GM19438 (cell line): ENCODE measurements around the gene SCAMP4.

ENCODE experiments used
- ATAC-seq: cut with Tn5 transposase; IDR thresholded peaks from one replicate; pipeline ENCODE4 v1.9.1; 2021; ENCODE audit warnings: low read depth; ENCODE audit not compliant: unreplicated experiment

Gene SCAMP4, protein sequence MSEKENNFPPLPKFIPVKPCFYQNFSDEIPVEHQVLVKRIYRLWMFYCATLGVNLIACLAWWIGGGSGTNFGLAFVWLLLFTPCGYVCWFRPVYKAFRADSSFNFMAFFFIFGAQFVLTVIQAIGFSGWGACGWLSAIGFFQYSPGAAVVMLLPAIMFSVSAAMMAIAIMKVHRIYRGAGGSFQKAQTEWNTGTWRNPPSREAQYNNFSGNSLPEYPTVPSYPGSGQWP

DNA sequence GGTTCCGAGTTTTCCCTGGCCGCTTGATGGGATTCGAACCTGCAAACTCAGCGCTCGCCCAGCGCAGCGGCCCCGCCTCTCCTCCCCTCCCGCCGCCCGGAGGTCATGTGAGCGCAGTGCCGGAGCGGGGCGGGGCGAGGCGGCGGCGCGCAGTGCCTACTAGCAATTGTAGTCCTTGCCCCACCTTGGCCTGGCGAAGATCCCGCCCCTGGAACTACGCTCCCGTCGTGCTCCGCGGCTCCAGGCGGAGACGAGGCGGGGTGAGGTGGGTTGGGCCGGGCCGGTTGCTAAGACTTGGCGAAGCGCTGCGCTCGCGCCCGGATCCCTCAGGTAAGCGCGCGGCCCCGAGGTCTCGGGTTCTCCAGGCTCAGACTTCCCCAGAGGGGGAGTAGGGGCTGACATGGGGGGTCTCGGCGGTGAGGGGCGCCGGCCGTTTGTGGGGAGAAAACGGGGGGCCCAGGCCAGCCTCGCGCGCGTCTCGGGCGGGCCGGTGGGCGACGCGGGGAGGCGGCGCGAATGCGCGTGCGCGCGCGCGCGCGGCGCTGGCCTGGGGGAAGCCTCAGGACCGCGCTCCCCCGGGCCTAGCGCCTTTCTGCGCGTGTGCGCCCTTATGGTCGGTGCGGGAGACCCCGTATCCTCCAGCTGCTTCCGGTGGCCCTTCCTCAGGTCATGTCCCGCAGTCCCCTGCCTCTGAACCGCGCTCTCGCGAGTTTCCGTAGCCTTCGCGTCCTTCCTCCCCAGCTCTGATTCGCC lies at the start of gene SCAMP4, which contains the start of gene ADAT3:
Gene SCAMP4, plus strand, starts transcription at position 290 of the 753 bp plus-strand sequence. CDS start 9,621 bp downstream, outside the sequence.
Gene ADAT3, plus strand, starts transcription at position 290 of the 753 bp plus-strand sequence. CDS start 6,649 bp downstream, outside the sequence.
- peak; percentile 80 for ATAC-seq

DNA sequence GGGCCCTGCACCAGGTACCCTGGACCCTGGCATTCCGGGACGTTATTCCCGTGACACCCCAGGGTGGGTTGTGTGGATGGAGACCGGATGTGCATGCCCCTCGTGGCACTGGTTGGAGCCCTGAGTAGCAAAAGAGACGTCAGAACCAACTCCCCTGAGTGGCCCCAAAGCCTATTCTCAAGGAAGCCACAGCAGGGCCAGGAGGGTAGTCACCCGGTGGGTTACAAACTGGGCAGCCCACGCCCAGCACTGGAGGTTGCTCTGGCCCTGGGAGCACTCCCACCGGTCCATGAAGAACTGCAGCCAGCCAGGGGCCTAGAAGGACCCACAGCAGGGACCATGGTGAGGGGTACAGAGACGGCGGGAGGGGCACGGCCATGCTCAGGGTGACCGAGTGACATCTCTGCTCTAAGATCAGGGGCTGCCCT lies 49.4 kb upstream of the SCAMP4 start:
- no peak for ATAC-seq

DNA sequence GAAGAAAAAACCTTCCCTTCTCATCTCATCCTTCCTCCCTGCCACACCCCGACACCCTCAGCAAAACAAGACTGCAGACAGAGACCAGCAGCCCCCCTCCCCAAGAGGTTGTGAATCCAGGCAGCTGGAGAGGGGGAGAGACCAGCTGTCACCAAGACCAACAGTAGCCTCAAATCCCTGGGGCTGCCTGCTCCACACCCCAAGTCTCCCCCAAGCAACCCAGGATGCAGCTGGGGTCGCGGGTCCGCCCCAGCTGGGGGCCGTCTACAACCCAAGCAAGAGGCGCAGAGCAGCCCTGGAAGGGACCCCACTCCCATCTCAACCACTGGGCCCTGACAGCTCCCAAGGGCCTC lies 48.9 kb upstream of the SCAMP4 start:
- ATAC-seq = no peak

DNA sequence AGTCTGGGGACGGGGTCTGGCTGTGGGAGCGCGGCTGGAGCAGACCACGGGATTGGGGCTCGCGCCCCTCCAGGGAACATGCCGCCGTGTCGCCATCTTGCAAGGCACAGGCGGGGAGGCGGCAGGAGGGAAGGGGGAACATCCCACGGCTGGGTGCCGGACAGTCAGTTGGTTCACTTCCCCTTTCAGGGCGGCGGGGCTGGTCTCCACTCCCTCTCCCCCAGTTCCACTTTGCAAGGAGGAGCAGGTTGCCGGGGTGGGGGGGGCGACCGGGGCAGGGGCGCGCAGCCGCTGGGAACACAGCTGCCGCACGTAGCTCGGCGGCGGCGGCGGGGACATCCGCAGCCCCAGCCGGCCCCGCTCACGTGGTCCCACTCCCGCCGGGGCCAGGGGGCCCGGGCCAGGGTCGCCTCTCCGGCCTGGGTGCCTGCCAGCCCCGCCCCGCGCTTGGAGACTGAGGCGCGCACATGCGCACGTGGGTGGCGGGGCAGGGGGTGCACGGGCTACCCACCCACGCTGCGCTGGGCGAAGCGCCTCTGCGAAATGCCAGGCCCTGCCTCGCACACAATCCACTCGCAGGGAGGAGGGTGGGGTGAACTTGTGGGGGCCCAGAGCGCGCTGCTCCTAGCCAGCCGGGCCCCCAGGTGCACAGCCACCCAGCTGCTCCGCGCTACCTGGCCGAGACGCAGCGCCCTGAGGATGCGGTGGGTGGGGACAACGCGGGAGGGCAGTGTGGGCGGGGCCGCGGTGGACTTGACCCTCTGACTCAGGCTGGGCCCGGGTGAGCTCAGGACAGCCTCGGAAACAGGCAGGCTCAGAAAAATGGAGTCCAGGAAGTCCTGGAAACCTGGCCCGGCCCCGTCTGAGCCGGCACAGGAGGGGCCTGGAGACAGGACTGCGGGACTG lies 48.2 kb upstream of the SCAMP4 start:
- no peak for ATAC-seq

DNA sequence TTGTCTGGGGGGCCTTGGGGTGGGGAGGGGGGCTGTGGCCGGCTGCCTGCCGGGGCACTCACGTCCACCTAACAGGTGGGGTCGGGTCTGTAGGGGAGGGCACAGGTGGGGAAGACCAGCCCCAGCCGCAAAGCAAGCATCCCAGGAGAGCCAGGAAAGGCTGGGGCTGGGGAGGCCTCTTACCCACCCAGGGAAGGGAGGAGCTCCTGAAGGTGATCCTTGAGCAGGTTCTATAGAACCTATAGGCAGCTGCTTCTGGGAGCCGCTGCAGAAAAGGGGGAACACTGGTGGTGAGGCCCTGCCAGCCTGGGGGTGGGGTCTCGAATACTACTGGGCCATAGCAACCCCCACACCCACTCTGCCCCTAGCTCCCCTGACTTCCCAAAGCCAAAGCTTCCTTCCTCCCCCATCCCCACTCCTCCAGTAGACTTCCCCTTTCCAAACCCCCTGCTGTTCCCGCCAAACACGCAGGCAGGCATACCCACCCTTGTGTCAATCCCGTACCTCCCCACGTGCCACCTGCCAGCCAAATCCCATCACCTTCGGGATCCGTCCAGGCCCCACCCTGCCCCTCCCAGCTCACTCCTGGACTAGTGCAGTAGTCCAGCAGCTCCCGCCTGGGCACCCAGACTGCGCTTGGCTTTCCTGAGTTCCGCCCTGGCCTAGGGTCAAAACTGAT lies 47.4 kb upstream of the SCAMP4 start:
- no peak for ATAC-seq

DNA sequence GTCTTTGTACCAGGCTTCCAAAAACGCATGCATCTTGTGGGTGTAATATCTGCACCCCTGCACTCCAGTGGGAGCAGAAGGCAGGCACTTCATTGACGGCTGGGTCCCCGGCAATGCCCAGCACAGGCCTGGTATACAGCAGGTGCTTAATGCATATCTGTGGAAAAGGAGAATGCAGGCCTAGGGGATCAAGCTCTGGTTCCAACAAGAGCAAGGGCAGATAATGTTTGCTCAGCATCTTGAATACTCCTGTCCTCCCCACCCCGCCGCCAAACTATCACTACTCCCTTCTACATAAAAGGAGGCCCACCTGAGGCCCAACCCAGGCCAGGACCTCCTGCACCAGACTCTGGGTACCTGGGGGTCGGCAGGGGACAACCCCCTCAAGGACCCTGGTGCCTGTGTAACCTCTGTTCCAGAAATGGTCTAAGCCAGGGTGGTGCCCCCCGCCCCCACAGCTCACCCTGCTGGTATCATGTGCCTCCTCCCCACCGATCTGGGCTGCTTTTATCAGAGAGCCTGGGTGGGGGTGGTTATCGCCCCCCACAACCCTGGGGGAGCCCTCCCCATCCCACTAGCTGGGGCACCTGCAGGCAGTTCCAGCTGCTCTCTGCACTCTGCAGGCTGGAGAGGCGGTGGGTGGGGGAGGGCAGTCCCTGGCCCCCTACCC lies 46.7 kb upstream of the SCAMP4 start:
- no peak for ATAC-seq

DNA sequence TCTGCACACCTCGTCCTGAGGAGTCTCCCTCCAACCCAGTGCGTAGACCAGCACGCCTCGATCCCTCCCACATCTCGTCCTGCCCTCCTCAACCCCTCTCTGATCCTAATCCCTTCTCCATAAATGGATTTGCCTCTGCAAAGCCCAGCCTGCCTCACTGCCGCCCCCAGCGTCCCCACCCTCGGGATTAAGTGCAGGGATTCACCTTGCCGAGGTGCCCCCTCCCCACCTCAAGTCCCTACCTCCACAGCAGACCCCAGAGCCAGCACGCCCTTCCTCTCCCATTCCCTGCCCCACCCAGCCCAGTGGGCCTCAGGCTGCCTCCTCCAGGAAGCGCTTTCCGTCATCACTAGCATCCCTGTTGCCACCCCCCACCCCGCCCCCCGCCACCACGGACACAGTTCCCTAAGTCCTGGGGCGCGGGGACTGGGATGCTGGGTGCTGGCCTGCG lies 45.8 kb upstream of the SCAMP4 start:
- ATAC-seq = no peak

DNA sequence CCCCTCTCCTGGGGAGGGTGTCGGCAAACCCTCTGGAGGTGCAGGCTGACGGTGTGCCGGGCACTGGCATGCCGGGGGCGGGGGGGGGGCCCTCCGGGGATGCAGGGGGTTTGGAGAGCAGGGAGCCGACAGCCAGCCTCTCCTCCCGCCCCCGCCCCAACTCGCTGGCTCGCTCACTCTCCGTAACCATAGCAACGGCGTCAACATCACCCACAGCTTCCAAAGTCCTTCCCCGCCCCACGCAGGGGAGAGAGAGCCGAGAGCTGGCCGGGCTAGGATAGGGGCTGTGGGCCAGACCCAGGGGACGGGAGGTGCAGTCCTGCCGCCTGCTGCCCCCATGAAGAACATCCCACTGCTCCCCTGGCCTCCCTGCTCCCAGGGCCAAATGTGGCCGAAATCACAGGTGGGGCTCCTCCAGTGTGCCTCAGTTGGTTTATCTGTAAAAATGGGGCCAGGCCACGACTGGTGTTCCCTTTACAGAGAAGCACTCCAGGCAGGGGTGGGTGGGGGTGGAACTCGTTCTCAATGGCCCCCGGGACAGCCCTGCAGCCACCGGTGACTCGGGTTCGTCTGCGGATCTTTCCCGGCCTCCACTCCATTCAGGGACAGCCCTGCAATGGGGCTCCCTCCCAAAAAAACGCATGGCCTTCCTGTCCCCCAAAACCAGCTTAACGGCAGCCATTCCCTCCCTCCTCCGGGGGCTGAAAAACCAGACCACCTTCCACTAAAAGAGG lies 45.0 kb upstream of the SCAMP4 start:
- no peak for ATAC-seq

DNA sequence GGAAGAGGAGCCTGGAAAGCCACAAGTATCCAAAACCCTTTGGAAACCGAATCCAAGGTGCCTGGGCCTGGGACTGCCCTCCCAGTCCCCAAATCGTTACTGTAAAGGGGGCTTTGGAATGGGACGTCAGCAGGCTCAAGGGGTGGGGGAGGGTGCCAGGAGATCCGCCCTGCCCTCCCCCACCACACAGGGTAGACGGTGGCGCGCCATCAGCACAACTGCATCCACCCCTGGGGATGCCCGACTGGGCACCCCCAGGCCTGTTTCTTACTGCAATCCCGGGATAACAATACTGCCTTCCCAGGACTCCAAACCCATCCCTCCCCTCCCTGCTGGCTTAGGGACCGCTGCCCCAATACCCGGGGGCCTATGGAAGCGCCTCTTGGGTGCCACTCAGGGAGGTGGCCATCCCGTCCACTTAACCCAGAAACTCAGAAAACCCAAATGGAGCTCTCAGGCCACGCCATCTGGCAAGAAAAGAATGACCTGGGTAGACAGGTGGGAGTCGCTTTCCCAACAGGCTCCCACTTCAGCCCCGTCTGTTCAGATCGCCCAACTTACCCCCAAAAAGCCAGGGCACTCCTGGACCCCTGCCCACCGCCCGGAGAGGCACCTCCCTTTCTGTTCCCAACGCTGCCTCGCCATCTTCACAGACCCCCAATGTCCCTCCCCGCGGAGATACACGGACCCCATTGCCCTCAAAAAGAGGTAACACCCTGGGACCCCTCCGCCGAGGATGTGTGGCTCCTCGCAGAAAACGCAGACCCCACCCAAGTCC lies 44.2 kb upstream of the SCAMP4 start:
- ATAC-seq = no peak

DNA sequence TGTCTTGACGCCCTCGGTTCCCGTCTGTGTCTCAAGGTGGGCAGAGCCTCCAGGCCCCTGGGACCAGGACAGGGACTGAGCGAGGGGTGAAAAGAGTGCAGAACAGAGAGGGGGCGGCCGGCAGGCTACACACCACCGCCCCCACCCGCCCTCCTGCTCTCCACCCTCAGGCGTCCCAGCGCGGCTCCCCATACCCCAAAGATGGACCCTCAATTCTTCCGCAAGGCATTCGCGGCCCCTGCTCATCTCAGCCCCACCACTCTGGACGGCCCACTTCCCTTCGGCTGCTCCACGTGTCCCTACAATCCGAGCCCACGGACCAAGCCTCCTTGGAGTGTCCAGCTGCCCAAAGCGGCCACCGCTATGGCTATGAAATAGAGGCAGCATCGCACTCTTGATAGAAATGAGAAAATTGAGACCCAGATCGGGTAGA lies 43.6 kb upstream of the SCAMP4 start:
- no peak for ATAC-seq

DNA sequence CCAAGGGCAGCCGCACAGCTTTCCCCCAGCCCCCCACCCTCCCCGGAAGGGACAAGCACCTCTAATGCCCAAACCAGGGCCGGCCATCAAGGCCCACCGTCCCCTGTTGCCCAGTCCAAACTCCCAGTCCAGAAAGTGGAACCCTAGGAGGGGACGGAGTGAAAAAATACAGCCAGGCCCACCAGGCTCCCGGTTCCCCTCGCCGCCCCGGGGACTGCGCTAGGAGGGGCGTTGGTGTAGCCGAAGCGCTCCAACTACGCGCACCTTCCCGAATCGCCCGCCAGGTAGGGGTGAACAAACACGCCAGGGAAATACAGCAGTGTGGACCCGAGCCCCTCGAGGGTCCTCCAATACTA lies 43.2 kb upstream of the SCAMP4 start:
- no peak for ATAC-seq

DNA sequence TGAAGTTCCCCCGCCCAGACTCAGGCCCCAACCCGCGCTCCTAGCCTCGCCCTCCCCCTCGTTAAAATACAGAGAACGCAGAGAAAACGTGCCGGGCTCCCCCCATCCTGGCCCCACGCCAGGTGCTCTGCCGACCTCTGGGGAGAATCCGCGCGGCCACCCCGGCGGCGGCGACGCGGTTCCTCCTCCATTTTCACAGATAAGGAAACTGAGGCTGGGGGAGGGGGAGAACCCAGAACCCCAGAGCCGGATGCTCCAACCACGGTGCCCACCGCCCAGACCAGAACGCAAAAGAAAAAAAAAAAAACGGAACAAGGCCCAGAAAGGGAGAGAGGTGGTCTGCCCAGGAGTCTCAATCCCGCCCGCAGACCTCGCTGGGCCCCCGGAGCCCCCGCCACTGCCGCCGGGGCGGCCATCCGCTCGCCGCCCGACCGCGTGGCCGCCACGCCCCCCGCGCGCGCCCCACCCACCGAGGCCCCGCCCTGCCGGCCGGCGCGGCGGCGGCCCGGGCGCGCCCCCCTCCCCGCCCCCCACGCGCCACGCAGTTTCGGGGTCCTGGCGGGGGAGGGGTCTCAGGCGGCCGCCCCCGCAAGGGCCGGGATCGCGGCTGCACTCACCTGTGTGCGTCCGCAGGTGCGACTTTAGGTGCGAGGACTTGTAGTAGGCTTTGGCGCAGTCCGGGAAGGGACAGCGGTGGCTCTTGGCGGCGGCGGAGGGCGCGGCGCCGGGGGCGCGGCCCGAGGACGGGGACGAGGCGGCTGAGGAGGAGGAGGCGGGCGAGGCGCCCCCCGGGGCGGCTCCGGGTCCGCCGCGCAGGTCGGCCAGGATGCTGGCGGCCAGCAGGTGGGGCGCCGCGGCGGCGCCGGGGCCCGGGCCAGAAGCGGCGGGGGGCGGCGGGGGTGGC lies 42.5 kb upstream of the SCAMP4 start:
- no peak for ATAC-seq

DNA sequence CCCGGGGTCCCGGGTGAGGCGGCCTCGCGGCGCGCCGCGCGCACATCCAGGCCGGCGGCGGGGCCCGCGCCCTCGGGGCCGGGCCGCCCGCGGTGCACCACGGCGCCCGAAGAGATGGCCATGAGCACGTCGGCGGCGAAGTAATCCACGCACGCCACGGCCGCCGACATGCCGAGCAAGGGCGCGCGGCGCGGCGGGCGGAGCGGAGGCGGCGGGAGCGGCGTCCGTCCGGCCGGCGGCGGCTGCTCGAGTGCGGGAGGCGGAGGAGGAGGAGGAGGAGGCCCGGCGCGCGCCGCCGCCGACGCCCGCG lies 41.9 kb upstream of the SCAMP4 start, which contains the start of gene KLF16:
Gene KLF16, minus strand, starts transcription at position 252 of the 310 bp plus-strand sequence. Its CDS starts 82 bp downstream, at position 170.
- no peak for ATAC-seq

DNA sequence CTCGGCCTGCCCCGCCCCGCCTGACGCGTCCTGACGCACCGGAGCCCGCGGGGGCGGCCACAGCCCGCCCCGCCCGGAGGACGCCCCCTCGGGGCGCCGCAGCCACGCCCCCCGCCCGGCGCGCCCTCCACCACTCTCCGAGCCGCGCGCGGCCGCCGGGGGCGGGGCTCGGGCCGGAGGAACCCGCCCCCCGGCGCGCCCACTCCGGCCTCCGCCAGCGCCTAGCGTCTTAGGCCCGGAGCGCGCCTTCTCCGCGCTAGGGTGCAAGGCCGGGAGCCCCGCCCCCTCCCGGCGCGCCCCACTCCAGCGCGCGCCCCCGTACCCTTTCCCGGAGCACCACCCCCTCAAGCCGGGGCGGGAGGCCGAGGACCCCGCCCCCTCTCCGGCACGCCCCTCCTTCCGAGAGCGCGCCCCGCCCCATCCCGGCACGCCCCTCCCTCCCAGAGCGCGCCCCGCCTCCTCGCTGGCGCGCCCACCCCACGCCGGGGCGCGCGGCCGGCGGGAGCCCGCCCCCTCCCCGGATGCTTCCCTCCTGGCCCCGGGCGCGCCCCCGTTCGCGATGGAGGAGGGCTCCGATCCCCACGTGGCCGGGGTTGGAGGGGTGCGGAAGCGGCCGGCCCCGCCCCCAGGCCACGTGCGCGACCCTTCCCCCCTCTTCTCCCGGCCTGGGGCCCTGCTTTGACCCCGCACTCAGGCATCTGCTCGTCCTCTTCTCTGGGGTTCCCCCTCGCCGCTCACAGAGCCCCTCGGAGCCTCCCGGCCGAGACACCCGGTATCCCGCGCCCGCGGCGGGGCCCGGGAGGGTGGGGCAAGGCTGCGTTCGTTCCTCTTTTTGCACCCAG lies 41.3 kb upstream of the SCAMP4 start:
- peak; percentile 59 for ATAC-seq

DNA sequence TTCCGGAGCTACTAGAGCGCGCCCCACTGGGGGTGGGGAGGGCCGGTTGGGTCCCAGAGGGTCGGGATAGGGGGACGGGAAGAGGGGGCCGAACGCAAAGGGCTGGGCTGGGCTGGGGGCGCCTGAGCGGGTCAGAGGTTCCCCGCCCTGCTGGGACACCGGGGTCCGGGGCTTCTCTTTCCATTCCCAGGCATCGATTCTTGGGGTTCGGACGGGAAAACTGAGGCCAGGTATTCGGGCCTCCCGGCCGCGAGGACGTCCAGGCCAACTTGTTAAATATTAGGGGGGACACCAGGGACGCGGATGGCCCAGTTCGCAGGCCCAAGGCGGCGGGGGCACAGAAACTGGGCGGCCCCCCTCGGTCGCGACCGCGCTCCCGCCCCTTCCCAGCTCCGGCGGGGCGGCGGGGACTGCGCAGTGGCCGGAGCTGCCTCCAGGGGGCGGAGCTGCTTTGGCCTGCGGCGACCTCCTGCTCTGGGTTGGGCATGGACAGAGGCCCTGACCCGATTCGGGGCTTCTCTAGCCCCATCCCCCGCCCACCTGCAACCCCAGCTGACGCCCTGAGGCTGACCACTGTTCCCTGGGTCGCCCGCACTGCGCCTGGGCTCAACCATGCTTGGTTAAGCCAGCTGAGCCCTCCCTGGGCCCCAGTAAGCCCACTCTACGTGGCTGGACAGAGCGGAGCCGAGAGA lies 40.6 kb upstream of the SCAMP4 start:
- peak; percentile 41 for ATAC-seq
